Right lobe of liver (tissue), 4 donors: ENCODE measurements around the gene RNF26.

Experiments used
- CTCF ChIP-seq, 4 donors: fragments of 200-600 bp in 3 of 4; fragments of 450-650 bp in 1 of 4; IDR thresholded peaks; one replicate each; pipeline versions ENCODE4 v1.5.1 to v1.8.0; 2016 to 2022; ENCODE audit warnings: antibody characterized with exemption in 4 of 4, mild to moderate bottlenecking in 2 of 4
- POLR2A ChIP-seq: fragments of 450-650 bp; IDR thresholded peaks from one replicate; pipeline ENCODE4 v1.6.1; 2017; ENCODE audit warnings: antibody characterized with exemption, mild to moderate bottlenecking
- donor health status: DM: no; HTN: no; CAD: no.
- donor health status: DM: no; HTN: no; CAD: no.
- donor health status: DM: no; HTN: yes; CAD: no.

- no peak for TF ChIP-seq CTCF (IDR thresholded peaks at IDR 0.05)
- TF ChIP-seq POLR2A = no peak
Measured at GRCh38 chr11:119352857-119353260, 18.5 kb downstream of the RNF26 start.
